Naive thymus-derived CD8-positive, alpha-beta T cell (primary cell): ENCODE measurements around the gene SELPLG. TPM values are rescaled to one million over a fixed set of nuclear protein-coding genes. Genes with fewer than 3 reads are reported as not detected.
A peak's percentile ranks its signal among the peaks of the same experiment; 100 is the strongest.
"Not testable (repeated sequence)": the region's sequence is repeated elsewhere in the genome, so short reads cannot be mapped to it uniquely, and the experiment has no call there.

Source experiments
- ATAC-seq, 2 donors: fragments of 150-1000 bp; cut with Tn5 transposase in 1 of 2; sonication (Bioruptor Pico), chemical (Tn5 transposase) in 1 of 2; 1 replicate in 1 of 2; 2 replicates in 1 of 2; pipeline ENCODE4 v1.10.0; 2021; ENCODE audit warnings: mild to moderate bottlenecking in 2 of 2, moderate library complexity in 2 of 2
- POLR2A ChIA-PET: fragments of 350-600 bp; sonication (Branson Sonifier 250); formaldehyde crosslinking; loops from one replicate; lab custom pipeline; 2021; ENCODE audit warnings: antibody characterized with exemption; lab: Charles Lee
- DNase-seq, 10 donors: peaks; one replicate each; pipeline versions ENCODE4 v3.0.0 to v3.0.0-alpha.2; 2020 to 2022
- H3K27ac Mint-ChIP-seq, 10 donors: one replicate each; pipeline ENCODE4 v1.8.0; 2020 to 2022; ENCODE audit warnings: mild to moderate bottlenecking in 10 of 10, mixed read lengths in 10 of 10, moderate library complexity in 4 of 10, inconsistent platforms in 1 of 10
- H3K27me3 Mint-ChIP-seq, 5 donors: one replicate each; pipeline ENCODE4 v1.8.0; 2021 to 2022; ENCODE audit warnings: mixed read lengths in 5 of 5
- H3K36me3 Mint-ChIP-seq, 3 donors: one replicate each; pipeline ENCODE4 v1.8.0; 2020 to 2022; ENCODE audit warnings: mixed read lengths in 3 of 3, mild to moderate bottlenecking in 2 of 3, inconsistent platforms in 1 of 3
- H3K4me1 Mint-ChIP-seq, 4 donors: one replicate each; pipeline ENCODE4 v1.8.0; 2021 to 2022; ENCODE audit warnings: mixed read lengths in 4 of 4
- H3K4me3 Mint-ChIP-seq, 10 donors: one replicate each; pipeline ENCODE4 v1.8.0; 2020 to 2022; ENCODE audit warnings: mild to moderate bottlenecking in 10 of 10, mixed read lengths in 10 of 10, moderate library complexity in 6 of 10, inconsistent platforms in 1 of 10
- H3K9me3 Mint-ChIP-seq, 9 donors: one replicate each; pipeline ENCODE4 v1.8.0; 2020 to 2022; ENCODE audit warnings: mixed read lengths in 9 of 9, mild to moderate bottlenecking in 3 of 9, inconsistent platforms in 1 of 9, moderate library complexity in 1 of 9
- microRNA-seq: library from miRNA; unstranded; fragments of <30 nt; microRNA quantifications from one replicate; pipeline ENCODE4 v1.2.0, GENCODE V29; 2022; ENCODE audit warnings: borderline microRNAs expressed
- polyA plus RNA-seq, 3 donors: library from polyadenylated mRNA; unstranded; fragments of 300-500 nt; fragmentation: Illumina TruSeq; gene quantifications; one replicate each; pipeline ENCODE4 v1.2.3, GENCODE V29; 2021
- total RNA-seq, 8 experiments: library from RNA in 2 of 8; stranded (reverse) in 2 of 8; gene quantifications; one replicate each; pipeline ENCODE4 v1.2.3 and lab custom pipeline; 2021 to 2026

The SELPLG gene
- total and polyA plus RNA-seq, 5 experiments from 2014 or later = 157 to 720 (median 453) TPM

- Mint-ChIP-seq H3K27ac (peak overlapping the region in 1 of 10 donors; percentile 81), H3K4me1 (peaks cover 22 to 47% (median 33%) of the 10 kb centered on the region in 4 donors), H3K36me3 (no peaks in the 10 kb centered on the region), H3K4me3 (no peak overlapping the region), H3K27me3 (no peaks in the 10 kb centered on the region), H3K9me3 (peaks cover 0 to 15% (median 0%) of the 10 kb centered on the region in 9 donors)
- POLR2A ChIA-PET = interaction anchor here (1.3 to 2.4 kb wide), 3 partner anchors 9 to 16 kb away, joined by 3 to 8 read pairs (median 4); partner anchors contain the start of gene ISCU
- DNase-seq = no peak
- ATAC-seq = no peak
Observed at GRCh38 chr12:108578264-108578663, 55.4 kb downstream of the SELPLG start.

GRCh38 chr12:108577458-108577857 is 56.2 kb downstream of the SELPLG start:
- H3K4me3 Mint-ChIP-seq = no peak overlapping the region
- no peaks in the 10 kb centered on the region for H3K36me3 Mint-ChIP-seq
- no peak for ATAC-seq

GRCh38 chr12:108576660-108577234 is 56.9 kb downstream of the SELPLG start:
- Mint-ChIP-seq H3K4me1 (peaks cover 29 to 61% (median 45%) of the 10 kb centered on the region in 4 donors), H3K27ac (peak overlapping the region in 2 of 10 donors; percentile 15 to 48), H3K36me3 (no peaks in the 10 kb centered on the region), H3K4me3 (peak overlapping the region in 2 of 10 donors; percentile 54 to 72), H3K27me3 (no peaks in the 10 kb centered on the region), H3K9me3 (peaks cover 0 to 15% (median 0%) of the 10 kb centered on the region in 9 donors)
- ATAC-seq = no peak
- POLR2A ChIA-PET = interaction anchor here (0.5 to 2.4 kb wide), 7 partner anchors 8 to 412 kb away, joined by 3 to 8 read pairs (median 4); partner anchors contain the start of genes ISCU and SELPLG
- no peak for DNase-seq

More at GRCh38 chr12:108577458-108577857, 56.2 kb downstream of the SELPLG start:
- Mint-ChIP-seq H3K27me3 (no peaks in the 10 kb centered on the region), H3K27ac (peak overlapping the region in 4 of 10 donors; percentile 16 to 63 (median 40)), H3K9me3 (peaks cover 0 to 15% (median 0%) of the 10 kb centered on the region in 9 donors), H3K4me1 (peaks cover 25 to 54% (median 39%) of the 10 kb centered on the region in 4 donors)
- no peak for DNase-seq
- POLR2A ChIA-PET = interaction anchor here (1.1 to 2.4 kb wide), 5 partner anchors 9 to 56 kb away, joined by 3 to 8 read pairs (median 4); partner anchors contain the start of genes ISCU and SELPLG

GRCh38 chr12:108575199-108575912 is 58.3 kb downstream of the SELPLG start:
- peaks cover 35 to 74% (median 56%) of the 10 kb centered on the region in 4 donors for H3K4me1 Mint-ChIP-seq
- H3K4me3 Mint-ChIP-seq = peak overlapping the region; percentile 7 to 78 (median 62)
- no peaks in the 10 kb centered on the region for H3K27me3 Mint-ChIP-seq
- peaks cover 0 to 15% (median 0%) of the 10 kb centered on the region in 9 donors for H3K9me3 Mint-ChIP-seq
- peak overlapping the region; percentile 40 to 92 (median 76) for H3K27ac Mint-ChIP-seq
- ATAC-seq (peak; percentile 86), DNase-seq (peak in 4 of 10 donors; percentile 19 to 54 (median 38))
- POLR2A ChIA-PET = interaction anchor here (0.7 to 1.0 kb wide), 4 partner anchors 9 to 479 kb away, joined by 3 to 5 read pairs (median 3); no protein-coding TSS in a partner anchor
- no peaks in the 10 kb centered on the region for H3K36me3 Mint-ChIP-seq

GRCh38 chr12:108574276-108574675 is 59.4 kb downstream of the SELPLG start:
- H3K4me3 Mint-ChIP-seq = peak overlapping the region in 3 of 10 donors; percentile 24 to 63 (median 24)
- not testable (repeated sequence) for H3K27me3 Mint-ChIP-seq, DNase-seq, H3K36me3 Mint-ChIP-seq, ATAC-seq
- peaks cover 37 to 82% (median 63%) of the 10 kb centered on the region in 4 donors for H3K4me1 Mint-ChIP-seq
- POLR2A ChIA-PET = interaction anchor here (1.0 kb wide), 1 partner anchor 9 kb away, joined by 3 read pairs; no protein-coding TSS in a partner anchor
- H3K27ac Mint-ChIP-seq = peak overlapping the region in 6 of 10 donors; percentile 30 to 80 (median 64)
- peaks cover 0 to 12% (median 0%) of the 10 kb centered on the region in 9 donors for H3K9me3 Mint-ChIP-seq

- no peak for DNase-seq
- peaks cover 0 to 8% (median 3%) of the 10 kb centered on the region in 3 donors for H3K36me3 Mint-ChIP-seq
- no peaks in the 10 kb centered on the region for H3K27me3 Mint-ChIP-seq
- peak overlapping the region in 3 of 10 donors; percentile 5 to 96 (median 19) for H3K27ac Mint-ChIP-seq
- POLR2A ChIA-PET = interaction anchor here (0.7 kb wide), 1 partner anchor 25 kb away, joined by 4 read pairs; no protein-coding TSS in a partner anchor
- H3K4me3 Mint-ChIP-seq = no peak overlapping the region
- H3K9me3 Mint-ChIP-seq = peaks cover 0 to 2% (median 0%) of the 10 kb centered on the region in 9 donors
- peaks cover 44 to 85% (median 71%) of the 10 kb centered on the region in 4 donors for H3K4me1 Mint-ChIP-seq
- ATAC-seq = no peak
Observed at GRCh38 chr12:108573317-108573716, 60.4 kb downstream of the SELPLG start.

- POLR2A ChIA-PET = no interaction called here
Observed at GRCh38 chr12:108572166-108572790, 61.4 kb downstream of the SELPLG start.

More at GRCh38 chr12:108572166-108572790, 61.4 kb downstream of the SELPLG start:
- Mint-ChIP-seq H3K4me3 (peak overlapping the region in 2 of 10 donors; percentile 8 to 58), H3K27ac (peak overlapping the region; percentile 50 to 99 (median 88)), H3K9me3 (no peaks in the 10 kb centered on the region), H3K27me3 (no peaks in the 10 kb centered on the region), H3K36me3 (peaks cover 0 to 17% (median 5%) of the 10 kb centered on the region in 3 donors), H3K4me1 (peaks cover 43 to 93% (median 80%) of the 10 kb centered on the region in 4 donors)
- ATAC-seq (no peak), DNase-seq (no peak)

Small RNA genes lying within 50 kb of the gene (microRNA-seq; reads per million reads assigned to microRNA genes)
- 1.0 reads per million for gene MIR4496

Other genes with a start within 250 kb of the SELPLG start
- 1 to 10 TPM; 4.6 to 5.6 TPM for gene FICD, start 118.6 kb downstream of the SELPLG start, total RNA-seq
- 1 to 10 TPM; 1.2 to 1.8 (median 1.4) TPM for gene FICD, start 118.6 kb downstream of the SELPLG start, polyA plus RNA-seq
- 10 to 100 TPM; 93.4 to 95.7 TPM for gene SART3, start 72.7 kb downstream of the SELPLG start, total RNA-seq
- 10 to 100 TPM; 33.3 to 36.6 (median 36.1) TPM for gene SART3, start 72.7 kb downstream of the SELPLG start, polyA plus RNA-seq
- gene ISCU, start 71.3 kb downstream of the SELPLG start, total RNA-seq = 100 to 1,000 TPM; 176 to 184 TPM
- 100 to 1,000 TPM; 287 to 373 (median 324) TPM for gene ISCU, start 71.3 kb downstream of the SELPLG start, polyA plus RNA-seq
- under 1 TPM; 0.26 to 0.77 TPM for gene TMEM119, start 35.8 kb downstream of the SELPLG start, total RNA-seq
- under 1 TPM in 2 of 3 donors, not detected in 1; 0.06 to 0.21 TPM for gene TMEM119, start 35.8 kb downstream of the SELPLG start, polyA plus RNA-seq
- gene CORO1C, start 97.6 kb upstream of the SELPLG start, total RNA-seq = 10 to 100 TPM in 1 of 2 experiments, 1 to 10 TPM in 1; 5.5 to 10.3 TPM
- gene CORO1C, start 97.6 kb upstream of the SELPLG start, polyA plus RNA-seq = 10 to 100 TPM in 1 of 3 donors, 1 to 10 TPM in 2; 5.0 to 13.1 (median 6.5) TPM
- 10 to 100 TPM; 29.6 to 30.1 TPM for gene SSH1, start 223.7 kb upstream of the SELPLG start, total RNA-seq
- 1 to 10 TPM; 3.9 to 9.0 (median 6.0) TPM for gene SSH1, start 223.7 kb upstream of the SELPLG start, polyA plus RNA-seq
- not detected for gene DAO, start 246.2 kb upstream of the SELPLG start, total RNA-seq
- gene DAO, start 246.2 kb upstream of the SELPLG start, polyA plus RNA-seq = not detected